Activated CD8-positive, alpha-beta memory T cell treated with anti-CD3 and anti-CD28 coated beads, Interleukin-2, amount 10 ng/mL, durations not matched to agents 7 days and 5 days (primary cell): ENCODE results near the gene MPND. TPM values are rescaled to one million over a fixed set of nuclear protein-coding genes. Genes with fewer than 3 reads are reported as not detected.
A peak's percentile ranks its signal among the peaks of the same experiment; 100 is the strongest.

Experiments used
- ATAC-seq: fragments of 150-1000 bp; cut with Tn5 transposase; one replicate; pipeline ENCODE4 v1.10.0; 2021; ENCODE audit warnings: moderate library complexity
- CTCF ChIA-PET: fragments of 350-600 bp; sonication (Branson Sonifier 250); formaldehyde crosslinking; loops from one replicate; lab custom pipeline; 2021; ENCODE audit warnings: antibody characterized with exemption; lab: Charles Lee
- DNase-seq: peaks from one replicate; pipeline ENCODE4 v3.0.0-alpha.2; 2020
- H3K27ac Mint-ChIP-seq: one replicate; pipeline ENCODE4 v1.8.0; 2021; ENCODE audit warnings: mild to moderate bottlenecking, mixed read lengths
- H3K27me3 Mint-ChIP-seq: one replicate; pipeline ENCODE4 v1.8.0; 2021; ENCODE audit warnings: mixed read lengths
- H3K36me3 Mint-ChIP-seq: one replicate; pipeline ENCODE4 v1.8.0; 2021; ENCODE audit warnings: mild to moderate bottlenecking, mixed read lengths
- H3K4me1 Mint-ChIP-seq: one replicate; pipeline ENCODE4 v1.8.0; 2021; ENCODE audit warnings: mixed read lengths
- H3K4me3 Mint-ChIP-seq: one replicate; pipeline ENCODE4 v1.8.0; 2021; ENCODE audit warnings: mild to moderate bottlenecking, moderate library complexity, mixed read lengths
- H3K9me3 Mint-ChIP-seq: one replicate; pipeline ENCODE4 v1.8.0; 2022; ENCODE audit warnings: low read depth, mixed read lengths
- total RNA-seq, 2 experiments: library from RNA; stranded (reverse); gene quantifications; one replicate each; pipeline ENCODE4 v1.2.3, GENCODE V29; 2021

MPND gene
- total RNA-seq, 2 experiments from 2014 or later = 24.1 to 25.4 TPM

DNA sequence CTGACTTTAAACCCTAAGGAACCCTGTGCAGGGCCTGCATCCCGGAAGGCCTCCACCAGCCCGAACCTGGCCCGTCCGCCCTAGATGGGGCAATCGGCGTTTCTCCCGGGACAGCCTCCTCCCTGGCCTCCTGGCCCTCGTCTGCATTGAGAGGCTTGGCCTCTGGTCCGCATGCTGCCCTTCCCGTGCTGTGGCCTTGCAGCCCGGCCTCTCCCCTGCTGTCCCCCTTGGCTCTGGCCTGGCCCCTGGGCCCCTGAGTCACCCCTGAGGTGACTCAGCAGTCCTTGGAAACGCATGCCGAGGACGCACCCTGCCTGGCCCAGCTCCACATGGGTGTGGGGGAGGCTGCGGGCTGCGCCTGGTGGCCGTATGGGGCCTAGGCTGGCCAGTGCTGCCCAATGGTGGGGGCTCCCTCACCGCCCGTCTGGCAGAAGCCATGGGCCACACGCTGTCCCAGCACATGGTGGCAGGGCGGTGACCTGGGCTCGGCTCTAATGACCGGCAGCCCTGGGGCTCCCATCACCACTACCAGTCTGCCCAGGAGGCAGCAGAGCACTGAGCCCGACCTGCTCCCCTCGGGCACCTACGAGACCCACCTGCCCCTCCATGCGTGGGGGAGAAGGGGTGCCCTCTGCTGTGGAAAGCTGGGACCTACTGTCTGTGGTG is 31.3 kb downstream of the MPND start:
- Mint-ChIP-seq H3K36me3 (peaks cover 4% of the 10 kb centered on the region), H3K4me1 (peaks cover 76% of the 10 kb centered on the region), H3K27me3 (no peaks in the 10 kb centered on the region), H3K4me3 (no peak overlapping the region), H3K9me3 (no peaks in the 10 kb centered on the region), H3K27ac (no peak overlapping the region)
- CTCF ChIA-PET = interaction anchor here (0.9 to 7.2 kb wide), 4 partner anchors 24 to 32 kb away, joined by 3 to 27 read pairs (median 5); partner anchors contain the start of genes CHAF1A, MPND and SH3GL1
- no peak for ATAC-seq
- DNase-seq = no peak

DNA sequence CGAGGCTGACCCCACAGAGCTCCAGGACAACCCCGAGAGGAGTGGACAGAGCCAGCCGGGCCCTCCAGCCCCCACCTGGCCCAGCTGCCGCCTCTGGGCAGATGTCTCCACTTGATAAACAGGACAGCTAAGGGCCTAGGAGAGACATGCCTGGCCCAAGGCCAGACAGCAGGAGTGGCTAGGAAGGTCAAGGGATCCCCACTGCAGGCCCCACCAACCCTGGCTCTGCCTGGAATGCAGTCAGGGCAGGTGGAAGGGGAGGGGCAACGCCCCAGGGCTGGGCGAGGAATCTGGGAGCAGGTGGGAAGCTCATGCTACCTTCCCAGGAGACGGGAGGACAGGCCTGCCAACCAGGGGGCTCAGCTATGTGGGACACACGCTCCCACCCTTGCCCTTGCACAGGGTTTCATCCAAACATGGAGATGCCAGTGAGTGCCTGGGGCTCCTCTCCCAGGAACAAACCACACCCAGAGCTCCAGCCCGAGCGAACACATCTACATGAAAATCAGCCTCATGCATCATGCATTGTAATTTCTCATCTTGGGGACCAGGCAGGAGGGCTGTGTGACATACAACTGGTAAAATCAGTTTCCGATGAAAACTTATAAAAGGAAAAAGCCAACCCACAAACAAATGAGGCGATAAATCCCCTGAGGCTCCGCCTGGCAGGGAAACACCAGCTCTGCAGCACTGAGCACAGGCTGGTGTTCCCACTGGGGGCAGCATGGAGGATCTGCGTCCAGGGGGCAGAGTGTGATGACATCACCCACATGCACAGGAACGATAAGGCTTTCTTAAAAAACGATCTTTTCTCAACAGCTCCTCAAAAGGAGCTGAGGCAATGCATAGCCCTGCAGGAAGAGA is 32.0 kb downstream of the MPND start:
- no peaks in the 10 kb centered on the region for H3K9me3 Mint-ChIP-seq
- H3K36me3 Mint-ChIP-seq = peaks cover 4% of the 10 kb centered on the region
- H3K27ac Mint-ChIP-seq = peak overlapping the region; percentile 19
- DNase-seq (no peak), ATAC-seq (no peak)
- H3K4me3 Mint-ChIP-seq = no peak overlapping the region
- H3K27me3 Mint-ChIP-seq = no peaks in the 10 kb centered on the region
- CTCF ChIA-PET = interaction anchor here (0.9 to 7.2 kb wide), 4 partner anchors 24 to 32 kb away, joined by 3 to 27 read pairs (median 4); partner anchors contain the start of genes CHAF1A, MPND and SH3GL1
- peaks cover 76% of the 10 kb centered on the region for H3K4me1 Mint-ChIP-seq

DNA sequence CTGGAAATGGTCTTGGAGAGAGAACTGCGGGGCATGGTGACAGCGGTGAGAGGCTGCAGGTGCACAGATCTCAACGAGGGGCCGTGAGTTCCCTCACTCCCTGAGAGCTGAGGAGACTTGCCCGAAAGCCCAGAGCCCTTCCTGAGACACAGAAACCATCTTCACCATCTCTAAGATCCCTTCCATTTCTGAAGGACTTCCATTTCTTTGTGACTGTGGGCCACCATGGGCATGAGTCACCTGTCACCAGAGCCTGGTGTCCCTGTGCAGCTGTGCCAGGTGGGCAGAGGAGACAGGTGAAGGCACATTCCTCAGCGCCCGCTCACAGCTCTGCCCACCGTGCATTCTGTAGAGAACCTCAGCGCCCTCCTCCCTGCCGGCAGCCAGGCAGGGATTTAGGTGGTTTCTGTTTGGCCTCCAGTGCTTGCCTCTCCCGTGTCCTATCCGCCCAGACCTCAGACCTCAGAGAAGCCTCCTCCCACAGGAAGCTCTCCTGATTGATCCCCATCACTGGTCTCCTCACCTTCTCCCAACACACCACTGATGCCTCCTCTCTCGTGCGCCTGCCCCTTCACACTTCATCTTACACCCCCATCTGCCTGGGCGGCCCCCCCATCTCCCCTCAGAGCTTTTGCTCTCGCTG is 32.8 kb downstream of the MPND start:
- H3K9me3 Mint-ChIP-seq = no peaks in the 10 kb centered on the region
- ATAC-seq = no peak
- peaks cover 76% of the 10 kb centered on the region for H3K4me1 Mint-ChIP-seq
- DNase-seq = no peak
- peak overlapping the region; percentile 24 for H3K27ac Mint-ChIP-seq
- no peak overlapping the region for H3K4me3 Mint-ChIP-seq
- CTCF ChIA-PET = interaction anchor here (0.9 to 7.2 kb wide), 3 partner anchors 23 to 26 kb away, joined by 3 to 27 read pairs (median 6); partner anchors contain the start of genes CHAF1A and SH3GL1
- H3K36me3 Mint-ChIP-seq = peaks cover 2% of the 10 kb centered on the region
- H3K27me3 Mint-ChIP-seq = no peaks in the 10 kb centered on the region

DNA sequence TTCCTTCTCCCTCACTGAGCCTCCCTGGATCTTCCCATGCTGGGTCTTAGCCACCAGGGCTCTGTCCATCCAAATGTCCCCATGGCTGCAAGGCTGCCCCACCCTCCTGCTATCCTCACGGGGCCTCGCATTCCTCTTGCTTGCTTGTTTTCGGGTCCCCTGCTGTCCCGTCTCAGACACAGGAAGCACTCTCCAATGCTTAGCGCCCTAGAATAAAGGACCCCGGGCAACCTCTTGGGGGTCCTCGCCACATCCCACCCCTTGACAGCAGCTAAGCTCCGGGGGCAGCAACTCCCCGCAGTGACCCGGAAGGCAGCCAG is 33.3 kb downstream of the MPND start:
- no peak overlapping the region for H3K27ac Mint-ChIP-seq
- DNase-seq (no peak), ATAC-seq (no peak)
- peaks cover 73% of the 10 kb centered on the region for H3K4me1 Mint-ChIP-seq
- H3K4me3 Mint-ChIP-seq = no peak overlapping the region
- no peaks in the 10 kb centered on the region for H3K9me3 Mint-ChIP-seq
- H3K36me3 Mint-ChIP-seq = peaks cover 2% of the 10 kb centered on the region
- CTCF ChIA-PET = interaction anchor here (2.3 to 7.2 kb wide), 2 partner anchors 24 to 26 kb away, joined by 6 to 27 read pairs; partner anchors contain the start of genes CHAF1A and SH3GL1
- H3K27me3 Mint-ChIP-seq = no peaks in the 10 kb centered on the region

DNA sequence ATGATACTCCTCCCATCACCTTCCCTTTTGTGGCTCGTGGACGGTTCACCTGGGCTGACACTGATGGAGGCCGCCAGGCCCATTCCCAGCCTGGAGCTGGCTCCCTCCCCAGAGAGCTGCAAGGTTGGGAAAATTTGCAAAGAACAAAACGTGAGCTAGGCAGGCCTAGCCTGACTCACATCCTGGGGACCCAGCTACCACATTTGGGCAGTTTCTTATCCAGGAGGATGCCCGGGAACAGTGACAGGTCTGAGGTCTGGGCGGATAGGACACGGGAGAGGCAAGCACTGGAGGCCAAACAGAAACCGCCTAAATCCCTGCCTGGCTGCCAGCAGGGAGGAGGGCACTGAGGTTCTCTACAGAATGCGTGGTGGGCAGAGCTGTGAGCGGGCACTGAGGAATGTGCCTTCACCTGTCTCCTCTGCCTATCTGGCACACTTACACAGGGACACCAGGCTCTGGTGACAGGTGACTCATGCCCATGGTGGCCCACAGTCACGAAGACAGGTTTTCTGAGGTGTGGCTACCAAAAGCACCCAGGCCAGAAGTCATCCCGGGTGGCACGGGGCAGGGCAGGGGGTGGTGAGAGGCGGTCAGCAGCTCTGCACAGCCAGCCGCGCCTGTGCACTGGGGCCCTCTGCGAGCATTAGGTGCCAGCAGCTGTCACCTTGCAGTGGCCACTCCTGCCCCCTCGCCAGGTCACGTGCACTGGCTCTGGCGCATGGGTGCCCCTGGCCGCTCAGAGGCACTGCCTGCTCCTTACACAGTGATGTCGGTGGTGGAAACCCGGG is 33.8 kb downstream of the MPND start:
- CTCF ChIA-PET = interaction anchor here (1.1 to 7.2 kb wide), 2 partner anchors 23 to 25 kb away, joined by 4 to 27 read pairs; partner anchors contain the start of genes CHAF1A and SH3GL1
- no peak for ATAC-seq
- H3K27me3 Mint-ChIP-seq = no peaks in the 10 kb centered on the region
- peaks cover 2% of the 10 kb centered on the region for H3K36me3 Mint-ChIP-seq
- DNase-seq = no peak
- H3K4me3 Mint-ChIP-seq = no peak overlapping the region
- H3K27ac Mint-ChIP-seq = no peak overlapping the region
- peaks cover 71% of the 10 kb centered on the region for H3K4me1 Mint-ChIP-seq
- no peaks in the 10 kb centered on the region for H3K9me3 Mint-ChIP-seq

DNA sequence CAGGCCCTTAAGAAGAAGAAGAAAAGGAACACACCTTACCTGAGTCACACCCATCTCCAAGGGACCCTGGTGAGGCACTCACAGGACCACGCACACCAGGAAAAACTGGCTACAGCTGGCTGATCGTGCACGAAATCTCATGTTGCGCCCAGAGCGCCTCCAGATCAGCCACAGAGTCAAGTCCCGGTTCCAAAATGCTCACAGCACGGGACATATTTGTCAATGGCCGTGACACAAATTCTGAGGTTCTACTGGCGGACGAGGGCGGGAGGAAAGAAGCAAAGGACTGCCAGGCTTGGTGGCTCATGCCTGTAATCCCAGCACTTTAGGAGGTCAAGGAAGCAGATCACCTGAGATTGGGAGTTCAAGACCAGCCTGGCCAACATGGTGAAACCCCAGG is 35.5 kb downstream of the MPND start:
- Mint-ChIP-seq H3K27me3 (no peaks in the 10 kb centered on the region), H3K4me3 (peak overlapping the region; percentile 17), H3K27ac (peak overlapping the region; percentile 82), H3K9me3 (no peaks in the 10 kb centered on the region), H3K4me1 (peaks cover 66% of the 10 kb centered on the region), H3K36me3 (peaks cover 7% of the 10 kb centered on the region)
- DNase-seq (no peak), ATAC-seq (no peak)
- CTCF ChIA-PET = interaction anchor here (1.2 to 2.3 kb wide), 2 partner anchors 9 to 36 kb away, joined by 3 to 9 read pairs; no protein-coding TSS in a partner anchor

DNA sequence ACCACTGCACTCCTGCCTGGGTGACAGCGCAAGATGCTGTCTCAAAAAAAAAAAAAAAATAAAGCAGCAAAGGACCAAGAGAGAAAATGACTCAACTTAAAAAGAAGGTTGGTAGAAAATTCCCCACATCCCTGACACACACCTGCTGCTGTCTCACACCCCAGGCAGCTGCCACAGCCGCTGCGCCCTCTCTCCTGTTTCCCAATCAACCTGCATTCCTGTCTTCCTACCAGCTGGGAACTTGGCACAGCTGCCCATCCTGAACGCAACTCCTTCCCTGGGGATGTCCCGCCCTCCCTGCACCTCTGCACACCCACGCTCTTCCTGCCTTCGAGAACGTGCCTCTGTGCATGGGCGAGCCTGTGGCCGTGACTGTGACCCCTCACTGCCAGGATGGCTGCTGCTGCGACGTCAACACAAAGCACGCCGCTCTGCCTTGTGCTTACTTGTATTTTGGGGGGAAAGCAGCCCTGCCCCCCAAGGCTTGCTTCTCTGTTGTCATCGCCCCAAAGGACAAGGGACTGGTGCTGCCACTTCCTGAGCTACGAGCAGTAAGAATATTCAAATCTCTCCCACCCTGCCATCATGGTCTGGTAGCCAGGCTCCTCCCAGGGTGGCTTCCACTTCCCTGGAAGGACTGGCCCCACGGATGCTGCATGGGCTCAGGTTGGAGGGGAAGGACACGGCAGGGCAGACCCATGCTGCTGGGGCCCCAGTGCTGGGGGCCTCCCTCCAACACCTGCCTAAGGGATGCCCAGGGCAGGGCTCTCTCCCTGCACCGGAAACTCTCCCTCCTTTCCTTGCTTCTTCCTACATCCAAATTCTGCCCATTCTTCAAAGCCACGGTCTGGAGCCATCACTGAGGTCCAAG is 36.3 kb downstream of the MPND start:
- CTCF ChIA-PET = interaction anchor here (0.7 to 2.3 kb wide), 7 partner anchors 10 to 113 kb away, joined by 3 to 9 read pairs (median 4); partner anchors contain the start of gene SH3GL1
- ATAC-seq (peak; percentile 59), DNase-seq (peak; percentile 65)
- Mint-ChIP-seq H3K36me3 (peaks cover 8% of the 10 kb centered on the region), H3K27ac (peak overlapping the region; percentile 82), H3K9me3 (no peaks in the 10 kb centered on the region), H3K4me1 (peaks cover 59% of the 10 kb centered on the region), H3K27me3 (no peaks in the 10 kb centered on the region), H3K4me3 (peak overlapping the region; percentile 66)

DNA sequence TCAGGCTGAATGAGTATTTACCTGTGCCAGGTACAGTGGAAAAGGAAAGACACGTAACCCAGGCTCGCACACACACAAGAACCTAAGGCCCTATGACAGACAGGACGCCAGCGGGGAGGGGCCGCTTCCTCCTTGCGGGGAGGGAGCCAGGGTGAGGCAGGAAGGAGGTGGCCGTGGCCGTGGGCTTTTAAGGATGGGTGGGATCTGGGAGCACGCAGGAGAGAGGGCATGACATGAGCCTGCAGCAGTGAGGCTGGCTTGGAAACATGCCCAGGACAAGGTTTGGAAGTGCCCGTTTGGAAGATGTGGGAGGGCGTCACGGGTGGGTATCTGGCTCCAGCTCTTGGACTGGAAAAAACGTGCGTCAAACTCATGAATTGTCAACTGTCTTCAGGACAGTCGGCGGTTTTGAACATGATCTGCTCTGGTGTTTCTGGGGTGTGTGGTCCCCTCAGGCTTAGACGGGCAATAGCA is 36.9 kb downstream of the MPND start:
- H3K36me3 Mint-ChIP-seq = peaks cover 8% of the 10 kb centered on the region
- peak; percentile 86 for ATAC-seq
- H3K27me3 Mint-ChIP-seq = no peaks in the 10 kb centered on the region
- peak overlapping the region; percentile 82 for H3K27ac Mint-ChIP-seq
- peak; percentile 81 for DNase-seq
- H3K4me1 Mint-ChIP-seq = peaks cover 56% of the 10 kb centered on the region
- CTCF ChIA-PET = interaction anchor here (1.0 to 2.3 kb wide), 7 partner anchors 10 to 253 kb away, joined by 3 to 9 read pairs (median 4); partner anchors contain the start of genes MPND and SH3GL1
- H3K4me3 Mint-ChIP-seq = peak overlapping the region; percentile 66
- H3K9me3 Mint-ChIP-seq = no peaks in the 10 kb centered on the region

DNA sequence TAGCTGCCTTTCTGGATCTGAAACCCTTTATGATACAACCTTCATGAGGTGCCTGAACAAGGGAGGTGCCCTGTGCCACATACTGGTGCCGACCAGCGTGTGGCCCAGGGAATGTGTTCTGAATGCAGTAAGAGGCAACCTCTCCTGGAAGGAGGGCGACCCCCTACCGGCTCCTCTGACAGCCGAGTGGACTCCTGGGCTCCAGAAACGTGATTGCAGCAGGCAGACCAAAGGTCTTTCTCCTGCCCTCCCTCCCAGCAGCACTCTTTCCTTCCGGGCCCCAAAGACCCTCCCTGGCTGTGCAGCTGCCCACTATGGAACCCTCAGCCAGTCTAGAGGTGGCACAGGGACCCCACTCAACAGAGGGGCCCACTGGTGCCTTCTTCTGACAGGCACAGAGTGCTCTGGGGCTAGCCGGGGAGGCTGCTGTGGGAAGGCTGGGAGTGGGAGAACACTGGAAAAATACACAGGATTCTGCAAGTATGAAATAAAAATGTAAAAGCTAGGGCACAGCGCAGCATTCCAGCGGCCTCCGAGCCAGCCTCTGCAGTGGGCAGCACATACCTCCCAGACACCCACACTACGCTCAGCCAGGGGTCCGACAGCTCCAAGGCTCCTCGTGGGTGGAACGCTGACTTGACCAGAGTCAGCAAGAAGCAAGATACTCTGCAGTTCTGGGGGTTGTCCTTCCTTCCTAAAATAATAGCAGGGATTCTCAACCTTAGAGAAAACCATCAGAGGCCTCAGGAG is 42.1 kb downstream of the MPND start:
- Mint-ChIP-seq H3K4me1 (peaks cover 20% of the 10 kb centered on the region), H3K9me3 (no peaks in the 10 kb centered on the region), H3K36me3 (peaks cover 10% of the 10 kb centered on the region), H3K4me3 (no peak overlapping the region), H3K27ac (no peak overlapping the region), H3K27me3 (no peaks in the 10 kb centered on the region)
- DNase-seq (no peak), ATAC-seq (no peak)
- CTCF ChIA-PET = no interaction called here

DNA sequence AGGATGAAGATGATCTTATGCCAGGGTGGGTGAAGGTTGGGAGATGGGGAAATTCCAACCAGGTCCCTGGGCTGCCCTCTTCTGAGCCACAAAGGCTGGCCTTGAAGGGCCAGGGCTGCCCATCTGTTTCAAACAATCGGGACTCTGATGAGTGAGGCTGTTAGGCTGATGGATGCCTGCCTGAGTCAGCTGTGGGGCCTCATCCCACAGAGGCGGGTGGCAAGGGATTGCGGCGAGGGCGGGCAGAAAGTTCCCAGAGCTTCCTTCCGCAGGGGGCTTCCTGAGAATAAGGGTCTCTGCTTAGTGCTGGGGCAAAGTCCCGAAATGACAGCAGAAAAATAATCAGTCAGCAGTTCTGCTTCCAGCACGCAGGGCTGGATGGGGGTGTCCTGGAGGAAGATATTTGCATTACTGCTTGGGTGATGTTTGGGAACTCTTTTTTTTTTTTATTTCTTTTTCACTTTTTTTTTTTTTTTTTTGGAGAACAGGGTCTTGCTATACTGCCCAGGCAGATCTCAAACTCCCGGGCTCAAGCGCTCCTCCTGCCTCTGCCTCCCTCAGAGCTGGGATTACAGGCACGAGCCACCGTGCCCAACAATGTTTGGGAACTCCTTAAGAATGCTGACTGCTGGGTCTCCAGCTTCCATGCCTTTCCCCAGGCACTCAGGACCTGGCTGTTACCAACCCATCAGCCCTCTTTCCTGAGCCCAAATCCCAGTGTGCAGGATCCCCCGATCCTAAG is 42.9 kb downstream of the MPND start:
- H3K4me1 Mint-ChIP-seq = peaks cover 20% of the 10 kb centered on the region
- no peak for DNase-seq

More for the DNA sequence above, 42.9 kb downstream of the MPND start:
- H3K27ac Mint-ChIP-seq = no peak overlapping the region
- no peak for ATAC-seq
- no peak overlapping the region for H3K4me3 Mint-ChIP-seq
- CTCF ChIA-PET = no interaction called here
- H3K9me3 Mint-ChIP-seq = no peaks in the 10 kb centered on the region
- H3K36me3 Mint-ChIP-seq = peaks cover 10% of the 10 kb centered on the region
- H3K27me3 Mint-ChIP-seq = no peaks in the 10 kb centered on the region
